GM21528 (cell line): ENCODE results near the gene RPAP3.
A peak's percentile ranks its signal among the peaks of the same experiment; 100 is the strongest.

Source experiments
- ATAC-seq: cut with Tn5 transposase; IDR thresholded peaks from one replicate; pipeline ENCODE4 v1.9.1; 2021; ENCODE audit warnings: mild to moderate bottlenecking, moderate library complexity; ENCODE audit not compliant: unreplicated experiment, low FRiP score

The RPAP3 gene

DNA sequence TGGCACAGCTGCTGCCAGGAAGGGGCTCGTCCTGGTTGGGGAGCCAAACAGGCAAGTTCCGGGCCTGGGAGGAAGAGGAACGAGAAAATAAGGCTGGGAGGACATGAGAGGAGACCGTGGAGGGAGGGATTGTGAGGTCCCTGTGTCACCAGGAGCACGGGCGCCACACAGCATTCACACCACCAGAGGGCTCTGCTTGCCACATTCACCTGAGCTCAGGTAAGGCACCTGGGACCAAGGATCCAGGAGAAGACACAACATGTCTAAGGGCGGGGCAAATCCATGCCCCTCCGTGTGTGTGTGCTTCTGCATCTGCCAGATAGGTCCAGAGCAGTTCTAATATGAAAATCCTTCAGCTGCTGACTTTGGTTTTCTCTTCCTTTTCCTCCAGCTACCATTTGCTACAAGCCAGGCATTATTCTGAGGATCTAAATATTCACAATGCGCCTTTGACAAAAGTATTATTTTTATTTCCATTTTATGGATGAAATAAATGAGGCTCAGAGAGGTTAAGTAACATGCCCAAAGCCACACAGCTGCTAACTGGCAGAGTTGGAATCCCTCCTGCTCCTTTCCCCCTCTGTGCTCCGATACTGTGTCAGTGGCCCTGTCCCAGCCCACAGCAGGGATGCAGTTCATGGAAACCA lies 38.3 kb upstream of the RPAP3 start:
- ATAC-seq, result no peak

DNA sequence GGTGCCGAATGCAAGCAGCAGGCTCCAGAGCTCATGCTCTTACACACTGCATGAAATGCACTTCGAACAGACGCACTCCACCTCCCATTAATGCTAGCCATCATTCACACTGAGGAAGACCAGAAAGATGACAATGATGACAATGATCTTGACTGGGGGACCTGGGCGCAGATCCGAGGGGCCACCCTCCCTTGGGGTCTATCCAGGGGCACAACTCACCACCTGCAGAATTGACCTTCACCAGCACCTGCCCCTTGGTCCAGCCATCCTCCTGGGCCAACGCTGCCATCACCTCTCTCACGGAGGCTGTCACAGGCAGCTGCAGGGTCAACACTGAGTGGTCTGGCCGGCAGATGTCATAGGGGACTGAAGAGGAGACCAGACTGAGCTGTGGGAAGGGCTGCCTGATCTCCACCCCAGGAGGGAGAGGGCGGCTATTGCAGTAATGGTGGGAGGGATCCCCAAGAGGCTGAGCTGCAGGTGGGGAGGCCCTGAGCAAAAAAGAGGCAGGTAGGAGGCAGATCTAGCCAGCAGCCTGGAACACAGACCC lies 37.6 kb upstream of the RPAP3 start:
- ATAC-seq, result no peak

DNA sequence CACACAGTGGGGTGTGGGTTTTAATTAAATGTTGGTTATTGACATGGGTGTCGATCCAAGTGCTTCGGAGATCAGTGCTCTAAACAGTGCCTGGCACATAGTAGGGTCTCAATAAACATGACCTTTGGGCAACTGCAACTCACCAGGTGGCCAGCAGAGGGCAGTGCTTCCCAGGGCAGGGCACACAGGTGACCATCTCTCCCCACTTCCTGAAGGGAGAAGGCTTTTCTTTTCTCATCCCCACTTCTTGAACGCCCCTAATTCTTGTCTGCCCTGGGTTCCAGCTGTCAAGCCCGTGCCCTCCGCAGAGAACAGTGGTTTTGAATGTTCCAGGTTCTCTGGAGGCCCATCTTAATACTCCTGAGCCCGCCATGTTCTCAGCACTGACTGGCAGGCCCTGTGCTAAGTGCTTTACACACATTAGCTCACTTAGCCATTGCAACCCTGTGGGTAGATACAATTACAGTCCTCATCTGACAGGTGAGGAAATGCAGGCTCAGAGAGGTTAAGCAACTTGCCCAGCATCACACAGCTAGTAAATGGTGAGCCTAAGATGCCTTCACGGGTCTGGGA lies 36.5 kb upstream of the RPAP3 start:
- ATAC-seq, result no peak

DNA sequence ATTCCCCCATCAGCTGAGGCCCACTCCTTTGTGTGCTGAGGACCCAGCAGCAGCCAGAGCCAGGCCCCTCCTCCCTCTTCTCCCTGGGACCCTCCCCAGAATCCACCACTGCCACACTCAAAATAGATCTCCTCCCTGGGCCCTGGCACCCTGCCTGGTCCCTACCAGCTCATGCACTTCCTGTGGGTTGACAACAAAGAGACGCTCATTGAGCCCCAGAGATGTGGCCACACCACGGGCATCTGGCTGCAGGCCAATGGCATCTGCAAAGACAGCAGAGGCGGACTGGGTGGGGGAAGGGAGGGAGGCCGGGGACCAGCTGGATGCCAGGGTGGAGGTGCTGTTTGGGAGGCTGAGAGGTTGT lies 35.5 kb upstream of the RPAP3 start:
- no peak for ATAC-seq

DNA sequence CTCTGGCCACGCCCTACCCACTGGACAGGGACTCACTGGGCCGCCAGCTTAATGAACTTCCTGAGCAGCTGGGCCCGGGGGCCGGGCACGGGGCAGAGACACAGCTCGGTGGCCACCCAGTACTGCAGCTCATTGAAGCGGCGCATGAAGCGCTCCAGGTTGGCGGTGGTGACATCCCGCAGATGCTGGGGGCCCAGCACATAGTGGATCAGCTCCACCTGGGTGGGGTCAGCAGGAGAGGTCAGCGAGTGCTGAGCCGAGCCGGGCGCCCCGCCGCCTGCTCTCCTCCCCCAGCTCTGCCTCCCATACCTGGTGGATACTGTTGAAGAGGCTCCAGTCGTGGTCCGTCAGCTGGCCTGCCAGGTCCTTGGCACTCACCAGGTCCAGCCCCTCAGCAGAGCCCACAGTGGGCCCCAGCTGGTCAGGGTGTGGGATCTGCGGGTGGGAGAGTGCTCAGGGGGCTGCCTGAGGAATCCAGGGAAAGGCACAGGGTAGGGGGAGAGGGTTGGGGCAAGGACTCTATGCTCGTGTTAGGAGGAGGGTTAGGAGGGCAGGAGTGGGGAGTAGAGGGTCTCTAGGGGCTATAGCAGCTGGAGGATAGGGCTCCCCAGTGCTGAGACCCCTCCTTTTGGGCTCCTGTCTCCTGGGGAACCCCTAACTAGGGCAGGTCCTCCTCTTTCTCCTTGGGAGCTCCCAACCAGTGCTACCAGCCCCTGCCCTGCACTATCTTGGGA lies 34.9 kb upstream of the RPAP3 start:
- ATAC-seq, result peak; percentile 37

DNA sequence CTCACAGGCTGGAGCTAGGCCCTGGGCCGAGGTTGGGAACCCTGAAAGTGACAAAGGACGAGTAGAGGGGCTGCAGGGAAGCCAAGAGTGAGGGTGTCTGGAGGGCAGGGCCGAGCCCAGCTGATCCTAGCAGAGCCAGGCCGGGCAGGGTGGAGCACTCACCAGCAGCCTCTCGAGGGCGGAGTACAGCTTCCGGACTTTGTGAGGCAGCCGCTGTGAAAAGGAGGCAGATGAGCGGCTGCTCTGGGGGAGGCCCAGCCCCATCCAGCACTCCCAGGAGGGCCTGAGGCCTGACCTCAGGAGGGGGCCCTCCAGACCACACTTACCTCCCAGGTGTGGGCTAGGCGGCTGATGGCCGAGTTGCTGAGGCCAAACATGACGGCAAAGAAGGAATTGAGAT lies 34.1 kb upstream of the RPAP3 start:
- ATAC-seq, result peak; percentile 52

DNA sequence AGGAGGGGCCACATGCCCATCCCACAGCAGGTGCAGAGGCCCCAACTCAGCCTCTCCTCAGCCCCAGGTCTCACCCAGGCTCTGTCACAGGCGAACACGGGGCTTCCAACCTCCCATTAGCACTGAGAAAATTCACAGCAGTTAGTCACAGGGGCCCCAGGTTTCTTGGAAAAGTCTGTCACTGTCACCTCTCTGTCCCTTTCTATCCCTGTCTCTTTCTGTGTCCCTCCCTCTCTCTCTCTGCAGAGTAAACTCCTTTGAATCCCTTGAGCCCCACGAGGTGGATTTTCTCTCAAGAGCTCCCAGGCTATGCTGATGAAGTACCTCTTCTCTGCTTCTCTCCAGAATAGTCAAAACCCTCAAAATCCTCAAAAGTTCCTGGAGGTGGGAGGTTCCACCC lies 33.5 kb upstream of the RPAP3 start:
- no peak for ATAC-seq

DNA sequence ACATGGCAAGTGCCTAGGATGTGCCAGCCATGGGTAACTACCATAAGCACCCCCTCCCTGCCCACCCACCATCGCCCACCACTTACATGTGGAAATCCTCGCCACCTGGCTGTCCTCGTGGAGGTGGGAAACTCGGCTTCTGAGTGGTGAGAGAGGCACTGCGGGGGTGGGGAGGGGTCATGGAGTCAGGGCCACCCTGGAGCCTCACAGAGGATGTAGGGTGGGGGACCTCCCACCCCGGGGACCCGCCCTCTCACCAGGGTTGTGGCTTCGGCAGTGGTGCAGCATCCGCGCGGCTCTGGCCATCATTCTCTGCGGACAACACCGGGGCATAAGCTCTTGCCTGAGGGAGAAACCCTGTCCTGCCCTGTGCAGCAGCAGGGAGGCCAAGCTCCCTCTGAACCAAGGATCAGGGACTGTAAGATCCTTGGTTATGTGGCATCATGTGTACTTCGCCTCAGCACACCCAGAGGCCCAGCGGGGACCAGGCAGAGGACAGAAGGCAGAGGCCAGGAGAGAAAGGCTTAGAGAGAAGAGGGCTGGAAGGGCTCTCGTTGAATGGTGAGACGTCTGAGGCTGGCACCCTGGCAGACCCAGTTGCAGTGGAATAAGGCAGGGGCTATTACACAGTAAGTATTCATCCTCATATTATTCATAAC lies 32.2 kb upstream of the RPAP3 start:
- ATAC-seq, result no peak

DNA sequence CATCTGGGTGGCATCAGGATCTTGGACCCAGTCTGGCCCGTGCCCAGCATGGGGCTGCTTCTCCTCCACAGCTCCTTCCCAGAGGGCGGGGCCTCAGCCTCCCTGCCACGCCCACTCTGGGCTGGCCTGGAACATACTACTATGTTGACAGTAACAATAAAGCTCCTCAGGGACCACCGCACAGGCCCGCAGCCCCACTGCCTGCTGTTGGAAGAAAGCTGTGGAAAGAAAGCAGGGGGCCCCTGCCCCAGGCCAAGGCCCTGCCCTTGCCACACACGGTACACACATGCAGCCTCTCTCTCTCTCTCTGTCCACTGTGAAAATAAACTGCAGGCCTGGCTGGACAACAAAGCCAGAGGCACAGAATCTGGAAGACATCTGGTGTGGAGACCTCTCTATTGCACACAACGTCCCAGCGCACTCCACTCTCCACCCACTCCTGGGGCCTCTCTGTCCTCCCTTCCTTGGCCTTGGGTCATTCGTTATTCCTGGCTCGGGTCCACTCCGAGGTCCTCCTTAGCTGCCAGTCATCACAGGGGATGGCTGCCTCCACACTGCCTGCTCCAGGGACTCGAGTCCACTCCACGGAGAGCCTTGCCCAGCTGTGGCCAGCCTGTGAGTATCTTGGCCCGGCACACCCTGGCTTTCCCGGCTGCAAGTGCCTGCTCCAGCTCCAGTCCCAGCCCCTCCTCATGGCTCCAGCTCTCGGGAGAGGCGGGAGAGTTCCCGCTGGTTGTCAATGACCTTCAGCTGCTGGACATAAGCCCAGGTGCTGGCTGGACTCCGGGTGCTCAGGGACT lies 31.2 kb upstream of the RPAP3 start:
- no peak for ATAC-seq

DNA sequence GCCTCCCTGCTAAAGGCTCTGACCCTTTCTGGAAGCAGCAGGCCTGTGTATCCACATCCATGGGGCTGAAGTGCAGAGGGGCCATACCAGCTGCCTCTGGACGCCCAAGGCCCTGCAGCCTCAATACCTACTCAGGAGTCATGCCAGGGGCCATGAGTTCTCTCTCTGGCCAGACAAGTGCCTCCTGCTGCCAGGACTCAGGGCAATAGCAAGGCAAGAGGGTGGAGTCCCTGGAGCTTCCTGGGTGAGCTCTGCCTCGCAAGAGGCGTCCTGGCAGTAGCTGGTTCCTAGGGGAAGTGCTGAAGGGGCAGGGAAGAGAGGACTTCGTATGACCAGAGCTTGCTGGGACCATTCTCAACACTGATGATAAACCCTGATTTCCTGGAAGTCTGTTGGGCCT lies 30.4 kb upstream of the RPAP3 start:
- no peak for ATAC-seq

DNA sequence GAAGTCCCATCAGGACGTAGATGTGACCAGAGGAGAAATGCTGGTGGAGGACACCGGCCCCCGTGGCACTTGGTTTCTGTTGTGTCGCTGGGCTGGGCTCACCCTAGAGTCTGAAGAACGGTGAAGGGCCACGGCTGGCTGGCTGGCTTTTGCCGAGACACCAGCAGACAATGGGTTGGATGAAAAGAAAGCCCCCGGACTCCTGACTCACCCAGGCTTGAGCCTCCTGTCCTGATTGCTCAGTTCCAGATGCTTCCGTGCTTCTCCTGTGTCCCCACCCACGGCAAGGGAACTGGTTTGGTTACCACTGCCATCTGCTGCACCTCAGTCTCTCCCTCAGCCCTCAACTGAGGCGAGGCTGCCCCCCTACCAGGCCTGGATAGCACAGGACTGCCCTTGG lies 29.8 kb upstream of the RPAP3 start:
- ATAC-seq, result no peak

DNA sequence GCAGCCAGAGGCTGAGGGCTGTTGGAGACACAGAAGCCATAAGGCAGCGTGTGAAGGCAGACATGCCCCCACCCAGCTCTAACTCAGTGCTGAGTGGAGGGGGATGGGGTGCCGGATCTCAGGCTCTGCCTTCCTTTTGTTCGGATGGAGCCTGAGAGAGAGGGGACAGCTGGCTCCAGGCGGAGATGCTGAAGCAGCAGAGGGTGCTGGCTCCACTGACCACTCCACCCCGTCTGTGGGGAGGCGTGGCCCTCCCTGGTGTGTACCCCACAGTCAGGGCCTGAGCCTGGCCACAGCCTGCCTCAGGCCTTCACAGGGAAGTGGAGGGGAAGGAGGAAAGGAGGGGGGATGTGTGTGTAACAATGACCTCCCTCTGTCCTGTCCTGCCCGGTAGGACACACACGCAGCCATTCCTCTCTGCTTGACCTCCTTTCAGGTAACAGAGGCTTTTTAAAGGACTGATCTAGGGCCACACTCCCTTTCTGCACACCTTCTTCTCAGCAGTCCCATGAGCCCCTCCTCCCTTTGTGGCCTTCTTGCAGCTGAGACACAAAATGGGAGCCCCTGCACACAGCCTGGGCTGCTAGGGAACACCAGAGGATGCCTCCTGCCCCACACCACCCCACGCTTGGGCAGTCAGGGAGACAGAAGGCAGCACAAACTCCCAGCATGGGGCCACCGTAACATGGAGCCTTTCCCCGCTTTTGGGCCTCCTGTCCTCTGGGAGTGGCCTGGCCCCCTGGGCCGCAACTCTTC lies 29.1 kb upstream of the RPAP3 start:
- ATAC-seq, result no peak

DNA sequence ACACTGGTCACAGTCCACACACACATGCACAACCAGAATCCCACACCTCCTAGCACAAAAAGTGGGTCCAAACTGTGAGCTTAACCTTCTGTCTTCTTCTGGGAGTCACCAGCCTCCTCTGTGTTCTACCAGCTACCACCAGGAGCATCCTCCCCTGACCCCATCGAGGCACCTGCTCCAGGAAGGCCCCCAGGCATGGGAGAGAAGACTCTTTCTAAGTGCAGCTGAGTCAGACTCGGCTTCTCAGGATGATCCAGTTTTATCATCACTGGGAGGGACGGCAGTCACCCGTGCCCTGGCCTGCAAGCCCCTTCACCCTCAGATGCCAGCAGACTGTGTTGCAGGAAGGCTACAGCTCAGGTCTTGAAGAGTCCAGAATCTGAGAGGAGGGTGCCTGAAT lies 27.3 kb upstream of the RPAP3 start:
- ATAC-seq, result no peak

DNA sequence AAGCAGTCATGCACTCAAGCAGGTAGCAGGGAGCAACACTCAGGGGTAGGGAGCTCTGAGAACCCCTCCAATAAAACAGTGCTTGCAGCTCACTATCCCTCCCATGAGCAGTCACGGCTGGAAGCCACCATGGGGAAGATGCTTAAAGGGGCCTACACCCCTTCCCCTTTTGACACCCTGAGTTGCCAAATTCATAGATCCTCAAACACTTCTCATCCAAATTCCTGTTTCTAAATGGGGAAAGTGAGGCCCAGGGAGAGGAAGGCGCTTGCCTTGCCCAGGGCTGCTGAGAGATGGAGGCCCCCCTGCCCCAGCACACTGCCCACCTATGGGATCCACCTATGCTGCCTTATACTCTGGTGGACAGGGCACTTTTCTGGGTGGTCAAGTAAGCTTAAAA lies 26.7 kb upstream of the RPAP3 start:
- no peak for ATAC-seq

DNA sequence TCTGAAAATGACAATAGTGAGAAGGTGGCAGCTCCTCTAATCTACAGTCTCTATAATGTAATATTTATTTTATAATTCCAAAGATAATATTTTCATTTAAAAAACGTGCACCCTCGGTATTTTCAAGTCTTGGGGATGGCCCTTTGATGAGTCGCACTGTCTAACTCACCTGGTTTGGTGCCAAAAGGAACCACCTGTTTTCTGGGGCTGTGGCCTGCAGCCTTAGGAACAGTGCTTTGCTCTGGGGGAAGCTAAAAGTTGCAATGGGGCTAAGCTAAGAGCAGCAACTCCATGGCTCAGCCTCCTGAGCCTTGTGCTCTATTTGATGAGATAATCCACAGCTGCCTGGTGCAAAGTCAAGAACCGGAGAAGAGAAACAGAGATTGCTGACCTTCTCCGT lies 25.9 kb upstream of the RPAP3 start:
- no peak for ATAC-seq

DNA sequence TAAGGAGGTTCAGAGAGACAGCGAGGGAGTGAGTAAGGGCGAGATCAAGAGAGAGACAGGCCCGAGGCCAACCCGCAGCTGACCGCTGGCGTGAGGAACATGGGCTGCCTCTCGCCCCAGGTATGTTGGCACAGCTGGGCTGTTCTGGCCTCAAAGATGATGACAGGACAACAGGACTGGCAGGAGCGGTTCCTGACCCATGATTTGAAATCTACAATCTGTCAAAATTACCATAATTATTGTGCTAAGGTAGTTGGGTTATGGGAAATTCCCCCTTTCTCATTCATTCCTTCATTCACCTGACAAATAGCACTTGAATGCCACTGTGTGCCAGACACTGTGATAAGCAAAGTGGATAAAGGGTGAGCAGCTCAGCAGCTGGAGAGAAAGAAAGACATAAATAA lies 24.5 kb upstream of the RPAP3 start:
- no peak for ATAC-seq

DNA sequence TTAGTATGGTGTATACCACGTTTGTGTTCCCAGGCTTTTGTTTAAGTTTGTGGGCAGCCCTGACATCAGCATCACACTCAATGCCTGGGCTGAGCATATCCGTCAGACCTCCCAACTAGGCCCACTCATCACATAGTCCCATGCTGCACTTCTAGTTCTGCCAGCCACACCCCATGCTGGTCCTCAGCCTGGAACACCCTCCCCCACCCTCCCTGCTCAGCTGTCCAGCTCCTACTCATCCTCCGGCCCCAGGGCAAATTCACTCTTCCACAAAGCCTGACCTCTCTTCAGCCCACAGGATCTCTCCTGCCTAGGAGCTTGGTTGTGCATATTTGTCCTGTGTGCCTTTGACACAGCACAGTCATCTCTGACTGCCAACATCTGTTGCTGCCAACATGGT lies 23.4 kb upstream of the RPAP3 start:
- no peak for ATAC-seq

DNA sequence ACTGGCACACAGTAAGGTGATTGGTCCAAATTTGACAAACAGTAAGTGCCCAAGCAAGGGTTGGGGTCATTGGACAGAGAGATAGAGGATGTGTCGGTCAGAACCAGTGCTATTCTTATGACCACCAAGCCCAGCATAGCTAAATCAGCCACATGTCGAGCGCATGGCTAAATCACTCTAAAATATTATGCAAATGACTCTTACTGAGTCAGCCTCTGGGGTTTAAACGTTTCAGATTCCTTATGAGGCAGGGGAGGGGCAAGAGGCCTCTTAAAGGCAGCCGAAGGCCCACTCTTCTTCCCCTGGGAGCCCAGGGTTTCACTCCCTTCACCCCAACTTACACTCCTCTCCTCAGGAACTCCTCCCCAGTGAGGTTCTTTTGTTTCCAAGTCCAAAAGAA lies 20.1 kb upstream of the RPAP3 start:
- ATAC-seq, result peak; percentile 73

DNA sequence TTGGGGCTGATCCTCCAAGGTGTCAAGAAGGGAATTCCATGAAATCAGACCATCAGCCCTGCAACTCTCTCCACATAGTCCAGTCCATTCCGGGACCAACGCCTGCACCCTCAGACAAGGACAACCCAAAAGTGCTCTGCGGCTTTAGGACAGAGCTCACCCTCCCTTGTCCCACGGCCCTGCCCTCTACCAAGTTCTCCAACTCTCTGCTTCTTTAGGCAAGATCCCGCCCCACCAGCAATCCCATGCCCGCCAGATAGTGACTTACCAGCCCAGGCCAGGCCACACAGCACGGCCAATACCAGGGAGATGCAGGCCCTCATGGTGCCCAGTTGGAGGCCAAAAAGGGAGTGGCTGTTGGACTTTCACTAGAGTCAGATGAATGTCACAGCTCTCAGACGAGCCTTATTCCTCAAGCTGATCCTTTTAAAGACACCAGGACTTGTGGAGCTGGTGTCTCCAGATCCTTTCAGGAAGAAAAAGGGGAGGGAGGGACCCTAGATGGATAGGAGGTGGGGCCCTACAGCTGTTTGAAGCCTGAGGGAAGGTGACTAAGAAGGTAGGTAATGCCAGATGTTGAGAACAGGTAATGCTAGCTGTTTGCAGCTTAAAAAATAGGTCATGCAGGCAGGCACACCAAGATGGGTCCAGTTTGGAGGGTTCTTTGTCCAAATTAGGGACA lies 19.4 kb upstream of the RPAP3 start, which contains the start of gene ENDOU:
TSS of gene ENDOU (minus strand) at position 400 of the 682 bp plus-strand sequence. CDS start at position 323, 77 bp downstream.
- no peak for ATAC-seq
